ENCODE results near the gene ARHGAP15.

ARHGAP15 gene

DNA sequence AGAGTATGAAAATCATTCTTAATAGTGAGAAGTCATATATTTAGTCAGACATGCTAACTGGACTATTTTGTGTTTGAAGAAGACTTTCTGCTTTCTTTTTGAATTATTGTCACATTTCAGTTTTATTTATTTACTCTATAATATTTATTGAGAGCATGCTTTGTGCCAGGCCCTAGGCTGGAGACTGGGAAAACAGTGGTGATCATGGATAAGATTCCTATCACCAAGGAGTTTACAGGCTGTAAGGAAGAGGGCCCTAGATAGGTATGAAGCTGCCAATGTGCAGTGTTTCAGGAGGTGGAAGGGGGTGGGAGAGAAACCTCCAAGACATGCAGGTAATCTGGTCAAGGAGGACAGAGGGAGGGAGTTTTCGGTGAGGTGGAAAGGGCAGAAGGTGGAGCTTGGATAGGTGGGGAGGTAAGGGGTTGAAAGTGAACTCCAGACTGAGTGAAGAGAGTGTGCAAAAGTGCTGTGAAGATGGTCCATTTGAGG lies 207.5 kb downstream of the ARHGAP15 start:
- no peak for TF ChIP-seq EZH2phosphoT487 (IDR thresholded peaks at IDR 0.05; ENCODE audit: low read length)
- TF ChIP-seq, protein P1, sequence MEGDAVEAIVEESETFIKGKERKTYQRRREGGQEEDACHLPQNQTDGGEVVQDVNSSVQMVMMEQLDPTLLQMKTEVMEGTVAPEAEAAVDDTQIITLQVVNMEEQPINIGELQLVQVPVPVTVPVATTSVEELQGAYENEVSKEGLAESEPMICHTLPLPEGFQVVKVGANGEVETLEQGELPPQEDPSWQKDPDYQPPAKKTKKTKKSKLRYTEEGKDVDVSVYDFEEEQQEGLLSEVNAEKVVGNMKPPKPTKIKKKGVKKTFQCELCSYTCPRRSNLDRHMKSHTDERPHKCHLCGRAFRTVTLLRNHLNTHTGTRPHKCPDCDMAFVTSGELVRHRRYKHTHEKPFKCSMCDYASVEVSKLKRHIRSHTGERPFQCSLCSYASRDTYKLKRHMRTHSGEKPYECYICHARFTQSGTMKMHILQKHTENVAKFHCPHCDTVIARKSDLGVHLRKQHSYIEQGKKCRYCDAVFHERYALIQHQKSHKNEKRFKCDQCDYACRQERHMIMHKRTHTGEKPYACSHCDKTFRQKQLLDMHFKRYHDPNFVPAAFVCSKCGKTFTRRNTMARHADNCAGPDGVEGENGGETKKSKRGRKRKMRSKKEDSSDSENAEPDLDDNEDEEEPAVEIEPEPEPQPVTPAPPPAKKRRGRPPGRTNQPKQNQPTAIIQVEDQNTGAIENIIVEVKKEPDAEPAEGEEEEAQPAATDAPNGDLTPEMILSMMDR (IDR thresholded peaks at IDR 0.05; ENCODE audit: low read length) = no peak
- TF ChIP-seq EZH2 (optimal IDR thresholded peaks at IDR 0.05; ENCODE audit: low read depth, low read length) = no peak
- Histone ChIP-seq H3K9me3 (replicated peaks; ENCODE audit: insufficient read depth, low read length) (no peaks in the 10 kb centered on the region), H3K9me2 (replicated peaks; ENCODE audit: insufficient read depth, low read length) (no peaks in the 10 kb centered on the region), H3F3A (ENCODE audit: insufficient read depth, low read length) (no peaks in the 10 kb centered on the region), H2AFZ (ENCODE audit: low read length) (no peak overlapping the region), H3K4me3 (ENCODE audit: low read length) (no peak overlapping the region), H3K4me2 (ENCODE audit: low read depth, low read length) (no peak overlapping the region), H3K4me1 (ENCODE audit: low read length) (no peaks in the 10 kb centered on the region), H3K36me3 (replicated peaks; ENCODE audit: insufficient read depth, low read length) (no peaks in the 10 kb centered on the region), H3K9ac (ENCODE audit: low read length) (no peak overlapping the region), H3K79me2 (ENCODE audit: low read length) (no peaks in the 10 kb centered on the region), H4K20me1 (ENCODE audit: insufficient read depth, low read length) (no peaks in the 10 kb centered on the region), H3K27ac (ENCODE audit: low read length) (no peak overlapping the region), H3K27me3 (replicated peaks; ENCODE audit: insufficient read depth, low read length) (no peaks in the 10 kb centered on the region)
- no peak for DNase-seq

DNA sequence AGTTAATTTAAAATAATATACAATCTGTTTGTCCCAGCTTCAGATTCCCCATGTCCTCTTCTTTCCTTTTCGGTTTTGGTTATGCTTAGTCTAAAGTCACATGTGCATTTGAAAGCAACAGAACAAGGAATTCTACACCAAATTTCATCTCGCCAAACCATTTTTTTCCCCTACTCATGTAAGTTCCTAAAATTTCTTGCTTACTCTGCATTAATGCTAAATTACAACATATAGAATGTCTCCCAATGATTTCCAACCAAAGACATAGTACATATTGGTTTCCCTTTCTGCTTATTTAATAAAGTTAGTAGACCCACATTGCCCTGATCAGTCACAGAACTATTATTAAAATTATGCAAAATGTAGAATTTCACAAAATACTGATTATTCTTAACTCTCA lies 212.3 kb downstream of the ARHGAP15 start:
- Histone ChIP-seq H3K27ac (ENCODE audit: low read length) (no peak overlapping the region), H3K4me1 (ENCODE audit: low read length) (no peaks in the 10 kb centered on the region), H3K9me3 (replicated peaks; ENCODE audit: insufficient read depth, low read length) (no peaks in the 10 kb centered on the region), H2AFZ (ENCODE audit: low read length) (no peak overlapping the region), H3K27me3 (replicated peaks; ENCODE audit: insufficient read depth, low read length) (no peaks in the 10 kb centered on the region), H3K9me2 (replicated peaks; ENCODE audit: insufficient read depth, low read length) (no peaks in the 10 kb centered on the region), H3K4me2 (ENCODE audit: low read depth, low read length) (no peak overlapping the region), H3K36me3 (replicated peaks; ENCODE audit: insufficient read depth, low read length) (no peaks in the 10 kb centered on the region), H4K20me1 (ENCODE audit: insufficient read depth, low read length) (no peaks in the 10 kb centered on the region), H3F3A (ENCODE audit: insufficient read depth, low read length) (no peaks in the 10 kb centered on the region), H3K79me2 (ENCODE audit: low read length) (no peaks in the 10 kb centered on the region), H3K9ac (ENCODE audit: low read length) (no peak overlapping the region), H3K4me3 (ENCODE audit: low read length) (no peak overlapping the region)
- TF ChIP-seq EZH2 (optimal IDR thresholded peaks at IDR 0.05; ENCODE audit: low read depth, low read length) (no peak), EZH2phosphoT487 (IDR thresholded peaks at IDR 0.05; ENCODE audit: low read length) (no peak)
- TF ChIP-seq, protein P1 (IDR thresholded peaks at IDR 0.05; ENCODE audit: low read length) = no peak
- no peak for DNase-seq

DNA sequence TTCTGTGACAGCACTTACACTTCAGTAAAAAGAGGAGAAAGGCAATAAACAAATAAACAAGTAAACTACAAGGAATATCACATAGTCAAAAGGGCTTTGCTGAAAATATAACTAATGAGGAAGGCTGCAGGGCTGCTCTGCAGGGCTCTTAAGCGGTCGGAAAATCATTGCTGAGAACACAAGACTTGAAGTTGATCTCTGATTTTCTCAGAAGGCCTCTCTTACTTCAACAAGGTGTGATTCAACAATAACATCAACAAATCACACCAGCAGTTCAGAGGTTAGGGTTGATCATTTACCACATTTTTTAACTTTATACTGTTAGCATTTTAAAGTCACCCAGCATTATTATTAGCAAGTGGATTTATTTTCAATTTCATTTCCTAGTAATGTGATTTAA lies 215.6 kb downstream of the ARHGAP15 start:
- Histone ChIP-seq H2AFZ (ENCODE audit: low read length) (no peak overlapping the region), H3K36me3 (replicated peaks; ENCODE audit: insufficient read depth, low read length) (no peaks in the 10 kb centered on the region), H3K9ac (ENCODE audit: low read length) (no peak overlapping the region), H3K27ac (ENCODE audit: low read length) (no peak overlapping the region), H3K4me2 (ENCODE audit: low read depth, low read length) (no peak overlapping the region), H3F3A (ENCODE audit: insufficient read depth, low read length) (no peaks in the 10 kb centered on the region), H3K4me3 (ENCODE audit: low read length) (no peak overlapping the region), H3K9me3 (replicated peaks; ENCODE audit: insufficient read depth, low read length) (no peaks in the 10 kb centered on the region), H4K20me1 (ENCODE audit: insufficient read depth, low read length) (no peaks in the 10 kb centered on the region), H3K4me1 (ENCODE audit: low read length) (no peaks in the 10 kb centered on the region), H3K9me2 (replicated peaks; ENCODE audit: insufficient read depth, low read length) (no peaks in the 10 kb centered on the region), H3K27me3 (replicated peaks; ENCODE audit: insufficient read depth, low read length) (no peaks in the 10 kb centered on the region), H3K79me2 (ENCODE audit: low read length) (no peaks in the 10 kb centered on the region)
- TF ChIP-seq, protein P1 (IDR thresholded peaks at IDR 0.05; ENCODE audit: low read length) = no peak
- no peak for TF ChIP-seq EZH2phosphoT487 (IDR thresholded peaks at IDR 0.05; ENCODE audit: low read length)
- no peak for TF ChIP-seq EZH2 (optimal IDR thresholded peaks at IDR 0.05; ENCODE audit: low read depth, low read length)
- DNase-seq = no peak

All from MM.1S (cell line).